GM23338 (cell line): ENCODE measurements around the gene HHAT. TPM values are rescaled to one million over a fixed set of nuclear protein-coding genes. Genes with fewer than 3 reads are reported as not detected.
A peak's percentile ranks its signal among the peaks of the same experiment; 100 is the strongest.

Experiments used
- ATAC-seq: fragments of 200-7000 bp; cut with Tn5 transposase; 3 replicates; pipeline ENCODE4 v1.9.1; 2020
- DNase-seq: peaks from one replicate; pipeline ENCODE4 v3.0.0-alpha.2; 2015; ENCODE audit warnings: low spot score
- H2AFZ ChIP-seq: fragments of 200-600 bp; sonication (generic); 2 replicates; pipeline ENCODE4 v1.8.0; 2016; ENCODE audit warnings: antibody characterized with exemption, mild to moderate bottlenecking, moderate library complexity
- H3F3A ChIP-seq: fragments of 200-600 bp; sonication (generic); replicated peaks from 2 replicates; pipeline ENCODE4 v1.8.0; 2017; ENCODE audit warnings: antibody characterized with exemption, mixed run types, low read depth
- H3K27ac ChIP-seq: fragments of 200-600 bp; sonication (generic); 2 replicates; pipeline ENCODE4 v1.6.1; 2016; ENCODE audit warnings: low read depth
- H3K27me3 ChIP-seq: fragments of 200-600 bp; sonication (generic); 2 replicates; pipeline ENCODE4 v1.8.0; 2016; ENCODE audit warnings: mild to moderate bottlenecking, mixed run types, moderate library complexity; ENCODE audit not compliant: insufficient read depth
- H3K36me3 ChIP-seq: fragments of 200-600 bp; sonication (generic); 2 replicates; pipeline ENCODE4 v1.8.0; 2016; ENCODE audit warnings: mild to moderate bottlenecking; ENCODE audit not compliant: insufficient read depth
- H3K4me1 ChIP-seq: fragments of 200-600 bp; sonication (generic); 2 replicates; pipeline ENCODE4 v1.8.0; 2016; ENCODE audit warnings: mild to moderate bottlenecking, moderate library complexity; ENCODE audit not compliant: insufficient read depth
- H3K4me2 ChIP-seq: fragments of 200-600 bp; sonication (generic); 2 replicates; pipeline ENCODE4 v1.7.1; 2017; ENCODE audit warnings: mixed run types
- H3K4me3 ChIP-seq: fragments of 200-600 bp; sonication (generic); 2 replicates; pipeline ENCODE4 v1.6.1; 2016; ENCODE audit warnings: mixed run types
- H3K79me2 ChIP-seq: fragments of 200-600 bp; sonication (generic); replicated peaks from 2 replicates; pipeline ENCODE4 v1.8.0; 2017; ENCODE audit warnings: mild to moderate bottlenecking; ENCODE audit not compliant: insufficient read depth
- H3K9me2 ChIP-seq: fragments of 200-600 bp; sonication (generic); 2 replicates; pipeline ENCODE4 v1.8.0; 2017; ENCODE audit not compliant: insufficient read depth
- H4K20me1 ChIP-seq: fragments of 200-600 bp; sonication (generic); replicated peaks from 2 replicates; pipeline ENCODE4 v1.8.0; 2017; ENCODE audit warnings: mild to moderate bottlenecking; ENCODE audit not compliant: insufficient read depth
- H3K27ac Mint-ChIP-seq: 2 replicates; pipeline ENCODE4 v1.8.0; 2020; ENCODE audit warnings: inconsistent platforms, mild to moderate bottlenecking, moderate library complexity, mixed read lengths
- H3K27me3 Mint-ChIP-seq: 3 replicates; pipeline ENCODE4 v1.8.0; 2022; ENCODE audit warnings: low read depth, mild to moderate bottlenecking, moderate library complexity, mixed read lengths, inconsistent platforms; ENCODE audit not compliant: insufficient read depth, poor library complexity
- H3K36me3 Mint-ChIP-seq: 3 replicates; pipeline ENCODE4 v1.8.0; 2021; ENCODE audit warnings: low read depth, mild to moderate bottlenecking, inconsistent platforms, moderate library complexity, mixed read lengths
- H3K4me1 Mint-ChIP-seq: 3 replicates; pipeline ENCODE4 v1.8.0; 2020; ENCODE audit warnings: mild to moderate bottlenecking, inconsistent platforms, mixed read lengths
- H3K4me3 Mint-ChIP-seq: 3 replicates; pipeline ENCODE4 v1.8.0; 2021; ENCODE audit warnings: moderate library complexity, mild to moderate bottlenecking, inconsistent platforms, mixed read lengths
- H3K9me3 Mint-ChIP-seq: 3 replicates; pipeline ENCODE4 v1.8.0; 2020; ENCODE audit warnings: moderate library complexity, mild to moderate bottlenecking, inconsistent platforms, mixed read lengths
- CREB1 ChIP-seq: fragments of 250-450 bp; sonication (Bioruptor Pico); IDR thresholded peaks from 2 replicates; pipeline ENCODE4 v1.5.0; 2020; ENCODE audit warnings: low read depth, mild to moderate bottlenecking, moderate library complexity
- CTCF ChIP-seq, 2 experiments: fragments of 200-600 bp in 1 of 2; sonication (generic) in 1 of 2; conservative IDR thresholded peaks; 2 replicates each; pipeline versions ENCODE4 v1.5.1 to v1.6.1; 2016 to 2017; ENCODE audit warnings: antibody characterized with exemption in 2 of 2, low read depth in 2 of 2, mild to moderate bottlenecking in 2 of 2, moderate library complexity in 1 of 2
- ETS1 ChIP-seq: IDR thresholded peaks from 2 replicates; pipeline ENCODE4 v1.6.1; 2016; ENCODE audit warnings: antibody characterized with exemption
- EZH2 ChIP-seq: fragments of 200-600 bp; sonication (generic); IDR thresholded peaks from one replicate; pipeline ENCODE4 v1.8.0; 2017; ENCODE audit warnings: antibody characterized with exemption, mild to moderate bottlenecking, low read depth; ENCODE audit not compliant: unreplicated experiment
- EZH2phosphoT487 ChIP-seq: fragments of 200-600 bp; sonication (generic); IDR thresholded peaks from one replicate; pipeline ENCODE4 v1.8.1; 2018; ENCODE audit warnings: antibody characterized with exemption; ENCODE audit not compliant: unreplicated experiment
- JUNB ChIP-seq: IDR thresholded peaks from one replicate; pipeline ENCODE4 v1.6.1; 2016; ENCODE audit warnings: antibody characterized with exemption; ENCODE audit not compliant: unreplicated experiment
- NANOG ChIP-seq: IDR thresholded peaks from 2 replicates; pipeline ENCODE4 v1.6.1; 2016; ENCODE audit warnings: antibody characterized with exemption, borderline replicate concordance
- POLR2AphosphoS5 ChIP-seq: IDR thresholded peaks from 2 replicates; pipeline ENCODE4 v1.6.1; 2016; ENCODE audit warnings: antibody characterized with exemption, low read depth
- REST ChIP-seq: IDR thresholded peaks from one replicate; pipeline ENCODE4 v1.6.1; 2018; ENCODE audit warnings: antibody characterized with exemption; ENCODE audit not compliant: unreplicated experiment
- STAT1 ChIP-seq: IDR thresholded peaks from one replicate; pipeline ENCODE4 v1.6.1; 2016; ENCODE audit warnings: antibody characterized with exemption; ENCODE audit not compliant: unreplicated experiment
- ZNF114 ChIP-seq: fragments of 250-450 bp; sonication (Bioruptor Pico); IDR thresholded peaks from 2 replicates; pipeline ENCODE4 v1.5.0; 2020; ENCODE audit warnings: mild to moderate bottlenecking, moderate library complexity
- ZNF331 ChIP-seq: fragments of 250-450 bp; sonication (Bioruptor Pico); IDR thresholded peaks from 2 replicates; pipeline ENCODE4 v1.5.0; 2020; ENCODE audit warnings: low read depth, mild to moderate bottlenecking, moderate library complexity
- ZNF462 ChIP-seq: fragments of 250-450 bp; sonication (Bioruptor Pico); IDR thresholded peaks from 2 replicates; pipeline ENCODE4 v1.5.0; 2020; ENCODE audit warnings: mild to moderate bottlenecking, moderate library complexity
- polyA plus RNA-seq: library from polyadenylated mRNA; unstranded; fragments of >200 nt; fragmentation: Nextera tagmentation; extraction: Ambion mirVana; gene quantifications from 2 replicates; pipeline ENCODE4 v1.2.1, GENCODE V29; 2016
- total RNA-seq: library from RNA; depleted of rRNA; stranded (reverse); fragments of >200 nt; shearing (Covaris generic); gene quantifications from 2 replicates; pipeline ENCODE4 v1.2.3, GENCODE V29; 2014

The HHAT gene
- total and polyA plus RNA-seq, 2 experiments from 2014 or later, result 0.11 to 0.66 TPM

GRCh38 chr1:210505601-210506496 lies 177.1 kb downstream of the HHAT start:
- ATAC-seq, result no peak
- Histone ChIP-seq H3K4me3 (no peak overlapping the region), H4K20me1 (no peaks in the 10 kb centered on the region), H3K4me2 (no peak overlapping the region), H3K27me3 (no peaks in the 10 kb centered on the region), H3K36me3 (no peaks in the 10 kb centered on the region), H3K27ac (no peak overlapping the region), H2AFZ (peak overlapping the region; percentile 75; the same call in 1 of the 2 replicates), H3K9me2 (no peaks in the 10 kb centered on the region), H3F3A (no peaks in the 10 kb centered on the region), H3K79me2 (no peaks in the 10 kb centered on the region), H3K4me1 (peaks cover 5% of the 10 kb centered on the region; the same call in 1 of the 2 replicates)
- no peaks in the 10 kb centered on the region for H3K9me3 Mint-ChIP-seq
- DNase-seq, result no peak
- H3K27ac Mint-ChIP-seq, result no peak overlapping the region
- H3K4me1 Mint-ChIP-seq, result peaks cover 10% of the 10 kb centered on the region
- H3K36me3 Mint-ChIP-seq, result no peaks in the 10 kb centered on the region
- H3K4me3 Mint-ChIP-seq, result no peak overlapping the region
- no peaks in the 10 kb centered on the region for H3K27me3 Mint-ChIP-seq
- no peak for TF ChIP-seq NANOG
- TF ChIP-seq EZH2phosphoT487, result no peak
- TF ChIP-seq POLR2AphosphoS5, result no peak
- no peak for TF ChIP-seq EZH2
- TF ChIP-seq ZNF462, result no peak
- TF ChIP-seq STAT1, result no peak
- TF ChIP-seq JUNB, result no peak
- TF ChIP-seq CREB1, result no peak
- TF ChIP-seq REST, result no peak
- TF ChIP-seq ETS1, result no peak
- no peak for TF ChIP-seq ZNF331 (CRISPR knock-in tag)
- no peak for TF ChIP-seq CTCF (conservative IDR thresholded peaks at IDR 0.05; ENCODE audit: low read depth in 2 of 2)
- TF ChIP-seq ZNF114 (CRISPR knock-in tag), result no peak
